Measurements from ENCODE around the gene RECQL5.

DNA sequence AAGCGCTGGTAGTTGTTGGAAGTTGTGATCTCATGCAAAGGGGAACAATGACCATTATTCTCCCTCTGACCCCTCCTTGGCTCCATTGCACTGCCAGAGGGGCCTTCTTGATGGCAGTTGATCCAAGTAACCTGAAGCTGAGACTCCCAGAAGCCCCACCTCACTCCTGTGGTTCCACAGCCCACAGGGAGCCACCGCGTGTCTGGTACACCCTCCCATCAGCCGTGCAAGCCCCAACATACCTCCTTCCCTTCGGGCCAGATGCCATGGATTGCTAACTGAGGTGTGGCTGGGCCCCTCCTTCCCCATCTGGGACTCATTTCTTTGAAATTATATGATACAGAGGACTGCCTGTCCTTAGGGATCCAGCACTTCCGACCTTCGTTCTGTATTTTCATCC, 18.0 kb upstream of the RECQL5 start:
- TF ChIP-seq, protein P1, sequence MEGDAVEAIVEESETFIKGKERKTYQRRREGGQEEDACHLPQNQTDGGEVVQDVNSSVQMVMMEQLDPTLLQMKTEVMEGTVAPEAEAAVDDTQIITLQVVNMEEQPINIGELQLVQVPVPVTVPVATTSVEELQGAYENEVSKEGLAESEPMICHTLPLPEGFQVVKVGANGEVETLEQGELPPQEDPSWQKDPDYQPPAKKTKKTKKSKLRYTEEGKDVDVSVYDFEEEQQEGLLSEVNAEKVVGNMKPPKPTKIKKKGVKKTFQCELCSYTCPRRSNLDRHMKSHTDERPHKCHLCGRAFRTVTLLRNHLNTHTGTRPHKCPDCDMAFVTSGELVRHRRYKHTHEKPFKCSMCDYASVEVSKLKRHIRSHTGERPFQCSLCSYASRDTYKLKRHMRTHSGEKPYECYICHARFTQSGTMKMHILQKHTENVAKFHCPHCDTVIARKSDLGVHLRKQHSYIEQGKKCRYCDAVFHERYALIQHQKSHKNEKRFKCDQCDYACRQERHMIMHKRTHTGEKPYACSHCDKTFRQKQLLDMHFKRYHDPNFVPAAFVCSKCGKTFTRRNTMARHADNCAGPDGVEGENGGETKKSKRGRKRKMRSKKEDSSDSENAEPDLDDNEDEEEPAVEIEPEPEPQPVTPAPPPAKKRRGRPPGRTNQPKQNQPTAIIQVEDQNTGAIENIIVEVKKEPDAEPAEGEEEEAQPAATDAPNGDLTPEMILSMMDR (IDR thresholded peaks at IDR 0.05), result no peak
- no peak for TF ChIP-seq TCF7L2 (IDR thresholded peaks at IDR 0.05; ENCODE audit: low read depth, low read length)
